Testis (tissue), 5 donors: Measurements from ENCODE around the gene RHOV. TPM values are rescaled to one million over a fixed set of nuclear protein-coding genes. Genes with fewer than 3 reads are reported as not detected.

Source experiments
- DNase-seq: peaks from one replicate; pipeline ENCODE4 v3.0.0-alpha.2; 2019
- H3K27ac ChIP-seq, 2 donors: fragments of 200-600 bp; sonication (generic); one replicate each; pipeline ENCODE4 v1.5.1; 2019
- H3K27me3 ChIP-seq: fragments of 200-600 bp; sonication (generic); one replicate; pipeline ENCODE4 v1.5.1; 2019
- H3K36me3 ChIP-seq: fragments of 200-600 bp; sonication (generic); one replicate; pipeline ENCODE4 v1.5.1; 2017; ENCODE audit warnings: low read depth; ENCODE audit errors: missing control alignments
- H3K4me1 ChIP-seq: fragments of 200-600 bp; sonication (generic); one replicate; pipeline ENCODE4 v1.5.1; 2019
- H3K4me3 ChIP-seq, 2 donors: fragments of 200-600 bp; sonication (generic); one replicate each; pipeline ENCODE4 v1.5.1; 2017 to 2019
- H3K9me3 ChIP-seq: fragments of 200-600 bp; sonication (generic); one replicate; pipeline ENCODE4 v1.5.1; 2017
- CTCF ChIP-seq, 3 experiments: fragments of 450-650 bp in 2 of 3; fragments of 200-600 bp in 1 of 3; sonication (generic) in 1 of 3; IDR thresholded peaks; one replicate each; pipeline ENCODE4 v1.5.1; 2016 to 2019; ENCODE audit warnings: antibody characterized with exemption in 3 of 3, mild to moderate bottlenecking in 2 of 3, moderate library complexity in 1 of 3
- POLR2A ChIP-seq: fragments of 450-650 bp; IDR thresholded peaks from one replicate; pipeline ENCODE4 v1.6.1; 2017; ENCODE audit warnings: antibody characterized with exemption, mild to moderate bottlenecking, moderate library complexity
- WGBS, 2 donors: methylation state at CpG; one replicate each; pipeline ENCODE4 v1.1.5; 2018; 5-methylcytosine and 5-hydroxymethylcytosine counted together
- intact Hi-C: fragments of 100-400 bp; cut with DNase I; formaldehyde crosslinking; loops from one replicate; pipeline ENCODE4 v1.15.1; 2023; ENCODE audit warnings: low total_unique reads
- long read RNA-seq, 2 donors: transcript quantifications; one replicate each; lab custom pipeline, GENCODE V29; 2026
- polyA plus RNA-seq: library from polyadenylated mRNA; stranded (reverse); fragments of 350-450 nt; fragmentation: Illumina TruSeq; extraction: RNeasy Lipid Tissue Mini Kit (QIAGEN cat#74804); gene quantifications from one replicate; pipeline ENCODE4 v1.2.3, GENCODE V29; 2014; ENCODE audit warnings: low read depth, low replicate concordance; ENCODE audit not compliant: insufficient read depth
- total RNA-seq, 2 donors: library from RNA; depleted of rRNA; stranded (reverse); fragments of >200 nt; gene quantifications; one replicate each; pipeline ENCODE4 v1.2.3, GENCODE V29; 2016

RHOV gene
- under 1 TPM; 0.24 to 0.50 TPM for total RNA-seq
- polyA plus RNA-seq, result 0.91 TPM
- long read RNA-seq, donor 1, partial matches to known transcripts, result 0 of 1 reads
- long read RNA-seq, donor 1, other reads (novel, unspliced or antisense), result 0 of 1 reads
- long read RNA-seq, donor 2, result 0 reads

DNA sequence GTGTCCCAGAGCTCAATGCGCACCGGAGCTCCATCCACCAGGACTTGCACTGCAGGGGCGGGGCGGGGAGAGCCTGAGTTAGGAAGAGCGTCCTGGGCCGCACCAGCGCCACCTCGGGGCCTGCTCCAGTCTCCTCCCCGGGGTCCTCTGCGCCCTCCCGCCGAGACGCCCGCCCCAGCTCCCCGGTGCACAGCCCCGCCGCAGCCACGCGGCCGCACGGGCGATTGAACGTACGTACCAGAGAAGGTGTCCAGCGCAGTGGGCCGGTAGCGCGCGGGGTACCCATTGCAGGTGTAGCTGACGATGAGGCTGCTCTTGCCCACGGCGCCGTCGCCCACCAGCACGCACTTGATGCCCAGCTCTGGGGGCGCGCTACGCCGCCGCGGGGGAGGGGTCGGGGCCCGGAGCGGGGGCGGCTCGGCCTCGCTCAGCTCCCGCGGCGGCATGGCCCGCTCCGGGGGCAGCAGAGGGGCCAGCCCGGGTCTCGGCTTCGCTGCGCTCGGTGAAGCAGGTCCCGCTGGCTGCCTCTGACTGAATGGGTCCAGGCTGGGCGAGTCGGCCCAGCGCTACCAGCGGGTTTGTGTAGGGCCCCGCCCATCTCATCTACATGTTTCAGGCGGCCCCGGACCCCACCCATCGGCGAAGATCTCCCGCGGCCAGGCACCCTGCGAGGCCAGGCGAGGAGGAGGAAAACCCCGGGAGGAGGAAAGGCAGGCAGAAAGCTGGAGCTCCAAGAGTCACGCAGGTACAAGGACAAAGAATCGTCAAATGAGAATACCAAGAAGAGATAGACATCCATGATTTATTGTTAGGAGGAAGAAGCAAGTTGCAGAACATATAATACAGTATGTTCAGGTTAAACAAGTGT lies at the start of gene RHOV:
RHOV (minus strand) TSS at position 541 of the 868 bp plus-strand sequence; CDS start at position 446, 95 bp downstream.
- TF ChIP-seq CTCF (IDR thresholded peaks at IDR 0.05), result no peak
- TF ChIP-seq POLR2A, result no peak
- Histone ChIP-seq H3K9me3 (no peaks in the 10 kb centered on the region), H3K27me3 (no peaks in the 10 kb centered on the region), H3K4me1 (no peaks in the 10 kb centered on the region), H3K36me3 (no peaks in the 10 kb centered on the region), H3K4me3 (peak within 1 kb of the TSS; percentile 51 to 55), H3K27ac (no peak within 1 kb of the TSS)
- DNase-seq, result peak; percentile 68
- intact Hi-C loops, result no loop called here
- WGBS, 2 donors, result 1% methylated on average over 27 to 54 of the region's 74 CpGs

DNA sequence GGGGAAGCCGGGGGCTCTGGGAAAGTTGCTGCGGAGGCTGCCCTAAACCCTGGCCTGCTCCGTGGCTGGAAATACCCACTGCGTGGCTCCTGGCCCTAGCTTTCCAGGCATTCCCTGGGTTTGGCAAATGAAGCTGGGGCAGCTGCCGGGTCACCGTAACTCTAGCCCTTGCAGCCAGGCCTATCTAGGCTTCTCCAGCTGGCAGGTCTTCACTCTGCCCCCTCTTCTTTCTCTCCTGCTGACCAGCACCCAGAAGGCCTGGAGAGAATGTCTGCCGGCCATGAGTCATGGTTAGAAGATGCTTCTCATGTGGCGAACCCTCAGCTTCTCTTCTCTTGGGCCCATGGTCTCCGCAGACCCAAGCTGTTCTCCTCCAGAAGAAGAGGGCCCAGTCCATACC lies 49.5 kb upstream of the RHOV start:
- no peak overlapping the region for H3K4me3 ChIP-seq
- intact Hi-C loops, result no loop called here
- no peaks in the 10 kb centered on the region for H3K36me3 ChIP-seq
- H3K27me3 ChIP-seq, result no peaks in the 10 kb centered on the region
- no peak for TF ChIP-seq POLR2A
- TF ChIP-seq CTCF (IDR thresholded peaks at IDR 0.05), result no peak
- DNase-seq, result no peak
- no peaks in the 10 kb centered on the region for H3K9me3 ChIP-seq
- WGBS, 2 donors, result 99 to 100% methylated on average over 5 to 9 of the region's 9 CpGs
- H3K27ac ChIP-seq, result no peak overlapping the region
- H3K4me1 ChIP-seq, result peaks cover 23% of the 10 kb centered on the region

DNA sequence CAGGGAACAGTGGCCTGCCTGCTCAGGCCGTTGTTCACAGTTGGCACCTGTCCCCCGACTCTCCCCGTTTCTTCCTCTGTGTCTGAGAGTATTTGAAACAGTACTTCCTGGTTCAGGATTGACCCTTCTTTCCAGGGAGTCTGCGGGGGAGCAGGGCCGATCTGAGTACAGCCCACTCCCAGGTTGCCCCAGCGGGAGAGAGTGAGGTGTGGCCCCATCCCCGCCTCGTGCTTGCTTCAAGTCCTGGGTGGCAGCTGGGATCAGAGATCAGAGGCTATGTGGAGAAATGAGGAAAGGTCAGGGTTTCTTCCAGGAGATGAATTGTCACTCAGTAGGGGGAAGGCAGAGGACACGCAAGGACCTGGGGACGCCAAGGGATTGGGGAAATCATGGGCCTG lies 48.6 kb upstream of the RHOV start:
- no peak for DNase-seq
- Histone ChIP-seq H3K4me3 (no peak overlapping the region), H3K27ac (no peak overlapping the region), H3K27me3 (no peaks in the 10 kb centered on the region), H3K4me1 (peaks cover 14% of the 10 kb centered on the region), H3K36me3 (no peaks in the 10 kb centered on the region), H3K9me3 (no peaks in the 10 kb centered on the region)
- intact Hi-C loops, result no loop called here
- 73 to 79% methylated on average over 9 to 10 of the region's 10 CpGs for WGBS, 2 donors
- TF ChIP-seq POLR2A (no peak), CTCF (IDR thresholded peaks at IDR 0.05) (no peak)

DNA sequence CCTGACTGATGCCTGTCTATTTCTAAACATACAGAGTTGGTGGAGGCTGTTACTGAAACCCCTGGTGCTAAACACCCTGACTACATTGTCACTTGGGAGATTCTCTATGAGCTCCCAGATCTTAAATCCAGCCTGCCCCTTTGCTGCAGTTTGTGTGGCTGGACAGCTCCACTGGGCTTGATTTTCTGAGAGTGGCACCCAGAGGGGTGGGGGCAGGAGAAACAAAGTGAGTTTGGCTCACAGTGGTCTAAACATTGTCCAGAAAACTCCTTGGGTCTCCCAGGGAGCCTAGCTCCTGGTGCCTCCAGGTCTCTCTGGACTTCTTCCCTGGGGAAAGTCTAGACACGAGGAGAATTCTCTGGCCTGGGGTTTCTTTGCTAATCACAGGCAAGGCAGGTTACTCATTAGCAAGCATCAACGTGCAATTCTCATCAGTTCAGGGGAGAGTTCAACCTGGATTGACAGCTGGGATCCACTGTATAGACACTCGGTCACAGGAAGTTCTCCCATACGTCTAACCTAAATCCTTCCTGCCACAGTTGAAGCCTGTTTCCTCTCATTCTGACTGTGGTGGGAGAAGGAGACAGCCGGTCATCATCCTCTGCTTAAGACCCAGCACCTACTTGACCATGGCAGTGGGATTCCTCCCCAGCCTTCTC lies 48.0 kb upstream of the RHOV start:
- Histone ChIP-seq H3K27me3 (no peaks in the 10 kb centered on the region), H3K9me3 (no peaks in the 10 kb centered on the region), H3K27ac (no peak overlapping the region), H3K4me1 (peaks cover 9% of the 10 kb centered on the region), H3K4me3 (no peak overlapping the region), H3K36me3 (no peaks in the 10 kb centered on the region)
- intact Hi-C loops, result no loop called here
- TF ChIP-seq CTCF (IDR thresholded peaks at IDR 0.05) (no peak), POLR2A (no peak)
- DNase-seq, result no peak
- 75 to 82% methylated on average over 5 of the region's 5 CpGs for WGBS, 2 donors
